Colon (tissue), 2 donors: ENCODE data around the gene IGFBPL1.
"Not testable (repeated sequence)": the region's sequence is repeated elsewhere in the genome, so short reads cannot be mapped to it uniquely, and the experiment has no call there.

Experiments
- FAIRE-seq: peaks from 2 replicates; lab custom pipeline; 2012; peaks lifted over from hg19 to GRCh38; lab: Jason Lieb, UNC
- donor health status: control.
- donor health status: control.

The IGFBPL1 gene

GRCh38 chr9:38377336-38378083 is 46.7 kb downstream of the IGFBPL1 start:
- FAIRE-seq: not testable (repeated sequence)

DNA sequence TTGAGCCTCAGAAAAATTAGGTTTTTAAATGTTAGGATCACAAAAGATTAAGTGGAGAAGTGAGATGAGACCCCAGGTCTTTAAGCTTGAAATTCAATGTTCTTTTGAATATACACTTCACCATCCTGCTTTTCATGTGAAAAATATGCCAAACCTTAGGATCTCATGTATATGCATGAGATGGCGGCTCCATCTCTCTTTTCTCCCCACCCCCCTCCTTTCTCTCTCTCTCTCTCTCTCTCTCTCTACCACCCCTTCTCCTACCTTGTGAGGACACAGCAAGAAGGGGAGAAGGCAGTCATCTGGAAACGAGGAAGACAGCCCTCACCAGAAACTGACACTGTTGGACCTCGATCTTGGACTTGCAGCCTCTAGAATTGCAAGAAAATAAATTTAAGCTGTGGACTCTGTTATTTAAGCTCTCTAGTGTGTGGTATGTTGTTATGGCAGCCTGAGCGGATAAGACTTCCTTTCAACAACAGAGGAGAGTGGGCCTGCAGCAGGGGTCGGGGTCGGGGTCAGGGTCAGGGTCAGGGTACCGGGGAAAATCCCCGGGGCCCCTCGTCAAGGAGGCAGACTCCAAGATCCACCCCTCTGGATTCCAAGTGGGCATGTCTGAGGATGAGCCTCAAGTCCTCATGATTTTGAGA is 48.1 kb downstream of the IGFBPL1 start:
- FAIRE-seq: no peak

DNA sequence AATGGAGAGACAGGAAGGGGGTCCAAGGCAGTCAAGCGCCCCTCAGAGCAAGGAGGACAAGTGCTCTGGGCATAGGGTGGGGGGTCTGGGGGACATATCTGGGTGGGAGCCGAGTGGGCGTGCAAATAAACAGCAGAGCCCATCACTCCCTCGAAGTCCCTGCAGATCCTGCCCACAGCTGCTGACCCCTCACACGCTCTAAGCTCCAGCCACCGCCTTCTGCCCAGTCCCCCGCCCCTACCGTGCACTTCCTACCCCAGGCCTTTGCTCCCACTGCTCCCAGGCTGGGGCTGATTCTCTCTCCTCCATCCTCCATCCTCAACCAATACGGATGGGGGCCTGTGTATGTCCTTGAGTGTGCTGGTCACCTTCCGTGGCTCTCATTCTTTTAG is 48.7 kb downstream of the IGFBPL1 start:
- FAIRE-seq: no peak

GRCh38 chr9:38374847-38375571 is 49.2 kb downstream of the IGFBPL1 start:
- FAIRE-seq: no peak

GRCh38 chr9:38373679-38374078 is 50.6 kb downstream of the IGFBPL1 start:
- no peak for FAIRE-seq

DNA sequence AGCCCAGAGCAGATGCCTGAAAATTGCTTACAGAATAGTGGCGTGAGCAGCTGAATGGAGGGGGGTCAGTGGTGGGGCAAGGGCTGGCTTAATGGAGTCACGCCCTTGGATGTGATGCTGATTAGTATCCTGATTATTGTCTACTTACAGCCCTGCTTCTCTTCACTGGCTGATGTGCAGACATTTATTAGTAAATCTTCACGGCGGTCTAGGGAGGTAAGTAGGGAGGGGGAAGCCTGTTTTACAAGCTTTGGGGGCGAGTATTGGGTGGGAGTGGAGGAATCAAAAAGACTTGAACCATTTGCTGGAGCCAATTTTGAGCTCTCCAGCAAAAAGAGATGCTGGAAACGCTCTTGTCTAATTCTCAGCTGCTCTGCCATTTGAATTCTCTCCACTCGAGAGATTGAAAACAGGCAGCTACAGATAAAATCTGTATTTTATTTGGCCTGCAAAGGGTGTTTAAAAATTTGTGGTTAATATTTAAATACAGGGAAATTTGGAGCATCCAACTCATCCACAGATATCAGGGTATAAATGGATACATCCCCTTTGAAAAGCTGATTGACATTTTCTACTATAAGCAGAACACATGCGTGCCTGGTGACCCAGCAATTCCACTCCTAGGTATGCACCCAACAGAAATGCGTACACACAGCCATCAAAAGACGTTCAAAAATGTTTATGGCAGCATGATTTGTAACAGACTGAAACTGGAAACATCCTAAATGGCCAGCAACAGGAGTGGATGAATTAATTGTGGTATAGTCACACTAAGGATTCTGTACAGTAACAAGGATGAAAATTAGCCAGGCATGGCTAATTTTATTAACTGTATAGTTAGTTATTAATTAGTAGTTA is 51.3 kb downstream of the IGFBPL1 start:
- FAIRE-seq: no peak

DNA sequence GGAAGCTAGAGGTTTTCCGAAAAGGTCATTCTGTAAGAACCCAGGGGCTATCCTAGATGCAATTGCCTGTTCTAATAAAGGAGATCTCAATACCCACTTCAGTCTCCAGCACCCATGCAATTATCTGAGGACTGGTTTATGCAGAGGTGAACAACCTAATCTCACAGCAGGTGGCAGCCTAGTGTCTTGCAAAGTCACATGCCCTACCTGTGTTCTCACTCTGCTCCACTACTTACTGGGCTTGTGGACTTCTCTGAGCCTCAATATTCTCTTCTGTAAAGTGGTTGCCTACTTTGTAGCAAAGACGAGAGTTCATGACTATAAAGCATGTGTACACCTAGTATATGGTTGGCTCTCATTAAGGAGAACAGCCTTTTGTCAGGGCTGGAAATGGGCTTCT is 52.8 kb downstream of the IGFBPL1 start:
- no peak for FAIRE-seq

DNA sequence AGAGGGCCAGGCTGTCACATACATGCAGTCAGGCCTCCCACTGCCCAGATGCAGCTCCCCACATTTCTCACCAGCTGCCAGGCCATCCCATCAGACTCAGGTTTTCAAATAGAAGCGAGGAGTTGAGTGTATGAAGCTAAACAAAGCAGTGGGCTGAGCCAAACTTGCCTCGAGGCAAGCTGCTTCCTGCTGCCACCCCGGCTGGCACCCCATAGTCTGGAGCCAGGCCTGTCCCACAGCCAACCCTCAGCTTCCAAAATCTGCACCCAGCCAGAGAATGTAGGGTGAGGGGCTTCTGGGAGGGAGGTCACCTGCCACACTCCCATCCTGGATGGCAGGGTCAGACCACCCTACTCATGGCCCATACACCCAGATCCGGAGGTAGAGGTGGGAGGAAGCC is 54.1 kb downstream of the IGFBPL1 start:
- no peak for FAIRE-seq

GRCh38 chr9:38368731-38369130 is 55.5 kb downstream of the IGFBPL1 start:
- no peak for FAIRE-seq

DNA sequence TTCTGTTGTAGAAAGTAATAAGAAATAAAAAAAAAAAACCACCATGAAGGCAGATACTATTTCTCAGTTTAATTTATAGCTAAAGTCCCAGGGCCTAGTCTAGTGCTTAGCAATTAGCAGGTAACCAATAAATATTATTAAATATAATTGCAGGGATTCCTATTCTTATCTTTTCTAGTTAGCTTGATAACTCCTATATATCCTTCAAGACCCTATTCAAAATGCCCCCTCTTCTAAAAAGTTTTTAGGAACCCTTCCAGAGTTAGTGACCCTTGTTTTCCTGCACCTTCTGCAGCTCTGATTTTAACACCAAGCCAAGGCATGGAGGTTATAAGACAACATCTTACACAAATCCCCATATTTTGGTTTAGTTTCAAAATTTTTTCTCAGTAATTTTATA is 56.4 kb downstream of the IGFBPL1 start:
- FAIRE-seq: no peak

- no peak for FAIRE-seq
These were observed 60.7 kb downstream of the IGFBPL1 start for GRCh38 chr9:38363589-38363925.

GRCh38 chr9:38362852-38363588 is 61.2 kb downstream of the IGFBPL1 start:
- no peak for FAIRE-seq

DNA sequence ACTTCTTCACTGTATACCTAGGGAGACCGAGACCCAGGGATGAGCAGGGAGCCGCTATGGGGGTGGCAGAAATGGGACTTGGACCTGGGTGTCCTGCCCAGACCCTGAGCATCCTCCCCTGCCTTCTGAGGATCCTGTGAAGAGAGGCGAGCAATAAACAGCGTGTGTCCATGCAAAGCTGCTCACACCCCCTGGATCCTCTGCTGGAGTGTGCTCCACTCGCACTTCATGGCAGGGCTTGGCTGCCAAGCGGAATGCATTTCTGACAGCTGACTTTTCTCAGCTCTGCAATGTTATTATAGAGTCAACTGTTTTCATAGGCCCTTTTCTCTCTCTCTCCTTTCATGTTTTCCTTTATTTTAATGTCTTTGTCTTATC is 62.8 kb downstream of the IGFBPL1 start:
- FAIRE-seq: no peak

GRCh38 chr9:38360839-38361472 is 63.3 kb downstream of the IGFBPL1 start:
- no peak for FAIRE-seq

DNA sequence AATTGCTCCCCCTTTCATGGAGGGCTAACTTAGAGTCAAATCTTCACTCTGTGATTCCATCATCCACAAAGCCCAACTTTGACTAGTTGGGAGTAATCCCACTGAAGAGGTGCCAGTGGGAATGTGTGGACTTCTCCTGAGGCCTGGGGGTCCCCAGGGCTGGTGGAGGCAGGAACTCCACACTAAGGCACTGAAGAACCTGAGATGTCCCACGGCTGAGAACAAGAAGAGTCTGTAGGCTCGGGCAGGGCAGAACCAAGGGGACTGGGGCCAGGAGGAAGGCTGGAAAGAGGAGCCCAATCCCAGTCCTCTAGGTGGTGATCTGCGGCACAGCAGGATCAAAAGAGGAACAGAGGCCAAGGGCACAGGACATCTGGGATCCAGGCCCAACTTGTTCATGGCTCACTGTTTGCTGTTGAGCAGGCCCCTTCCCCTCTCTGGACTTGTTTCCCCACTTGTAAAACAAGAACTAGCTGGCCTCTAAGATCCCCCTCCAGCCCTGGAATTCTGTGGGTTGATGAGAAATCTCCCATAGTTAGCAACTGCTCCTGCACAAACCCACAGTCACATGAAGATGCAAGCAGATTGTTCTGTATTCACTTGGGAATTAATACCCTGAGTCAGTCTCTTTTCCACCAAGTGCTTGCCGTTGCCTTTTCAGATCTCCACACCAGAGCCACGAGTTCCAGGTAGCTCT is 64.4 kb downstream of the IGFBPL1 start:
- no peak for FAIRE-seq

GRCh38 chr9:38359297-38359653 is 65.0 kb downstream of the IGFBPL1 start:
- FAIRE-seq: no peak

DNA sequence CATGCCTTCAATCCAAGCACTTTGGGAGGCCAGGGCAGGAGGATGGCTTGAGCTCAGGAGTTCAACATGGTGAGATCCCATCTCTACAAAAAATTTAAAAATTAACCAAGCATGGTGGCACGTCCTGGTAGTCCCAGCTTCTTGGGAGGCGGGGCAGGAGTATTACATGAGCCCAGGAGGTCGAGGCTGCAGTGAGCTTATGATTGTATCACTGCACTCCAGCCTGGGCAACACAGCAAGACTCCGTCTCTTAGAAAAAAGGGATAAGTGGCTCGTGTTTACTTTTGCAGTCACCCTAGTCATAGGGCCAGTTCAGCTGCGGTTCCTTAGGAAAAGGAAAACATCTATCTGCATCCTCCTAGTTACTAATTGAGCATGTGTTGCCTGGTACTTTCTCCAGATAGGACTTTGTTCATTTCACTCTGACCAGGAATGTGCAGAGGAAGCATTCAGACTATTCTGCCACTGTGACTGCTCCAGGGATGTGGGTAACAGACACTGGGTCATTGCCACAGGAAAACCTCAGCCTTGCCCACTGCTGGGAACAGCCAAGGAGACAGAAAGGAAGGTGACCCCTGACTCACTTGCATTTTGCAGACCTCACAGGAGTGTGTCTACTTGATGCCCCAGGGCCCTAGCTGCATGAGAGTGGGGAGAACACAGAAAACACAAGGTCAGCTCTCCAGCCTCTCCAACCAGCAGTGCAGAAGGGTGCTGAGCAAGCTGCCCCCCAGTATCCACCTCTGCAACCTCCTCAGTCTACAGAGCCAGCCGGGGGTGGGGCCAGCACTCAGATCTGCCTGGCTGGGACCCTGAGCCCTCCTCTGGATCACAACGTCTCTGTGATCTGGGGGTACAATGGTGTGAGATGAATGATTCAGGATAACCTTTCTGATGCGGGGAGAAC is 65.6 kb downstream of the IGFBPL1 start:
- FAIRE-seq: no peak

DNA sequence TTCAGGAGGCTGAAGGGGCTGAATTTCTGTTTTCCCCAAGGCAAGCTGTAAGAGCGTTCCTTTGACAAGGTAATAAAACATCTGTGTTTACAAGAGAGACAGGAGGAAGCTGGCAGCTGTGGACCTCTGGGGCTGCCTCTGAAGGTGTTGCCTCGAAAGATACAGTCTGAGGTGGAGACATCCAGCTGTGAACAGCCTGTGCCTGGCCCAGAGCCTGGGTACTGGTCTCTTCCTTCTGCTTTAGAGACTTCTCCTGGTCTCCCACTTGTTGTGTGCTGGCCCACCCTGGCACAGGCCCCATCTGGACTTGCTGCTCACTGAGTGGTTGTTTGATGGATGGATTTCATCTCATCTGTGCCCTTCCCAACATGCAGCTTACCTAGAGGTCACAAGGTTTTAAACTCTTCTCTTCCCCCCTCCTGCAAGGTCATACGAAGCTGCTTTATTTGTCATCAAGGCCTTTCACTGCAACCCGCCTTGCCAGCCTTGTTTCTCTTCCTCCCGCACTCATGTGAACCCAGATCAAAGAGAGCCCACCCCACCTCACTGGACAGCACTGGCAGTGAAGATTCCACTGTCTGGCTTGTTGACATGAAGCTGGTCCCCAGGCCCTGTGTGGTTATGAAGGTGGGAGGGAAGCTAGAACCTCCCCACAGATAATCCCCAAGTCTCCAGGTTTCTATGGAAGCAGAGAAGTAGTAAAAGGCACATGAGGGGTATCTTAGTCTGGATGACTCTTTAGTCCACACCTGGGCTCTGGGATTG is 66.7 kb downstream of the IGFBPL1 start:
- FAIRE-seq: no peak

DNA sequence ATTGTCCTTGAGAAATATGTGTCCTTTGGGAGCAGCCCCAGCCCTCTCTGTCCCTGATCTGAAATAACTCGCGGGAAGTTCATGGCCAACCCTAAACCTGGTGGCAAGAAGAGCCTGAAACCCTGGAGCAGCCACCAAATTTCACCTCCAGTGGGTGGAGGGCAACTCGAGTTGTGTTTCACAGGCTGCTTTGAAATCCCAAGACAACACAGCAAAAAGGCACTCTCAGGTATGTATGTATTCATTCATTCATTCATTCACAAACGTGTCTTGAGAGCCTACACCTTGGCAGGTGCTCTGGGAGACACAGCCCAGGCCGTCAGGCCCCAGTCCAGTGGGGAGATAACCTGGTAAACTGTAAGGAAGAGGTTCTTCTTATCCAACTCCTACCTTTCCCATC is 67.4 kb downstream of the IGFBPL1 start:
- no peak for FAIRE-seq
